IPS-NIHi7 (cell line): ENCODE data around the gene BAD.
A peak's percentile ranks its signal among the peaks of the same experiment; 100 is the strongest.
"Not testable (repeated sequence)": the region's sequence is repeated elsewhere in the genome, so short reads cannot be mapped to it uniquely, and the experiment has no call there.

ENCODE experiments used
- DNase-seq: peaks from one replicate; pipeline ENCODE4 v3.0.0; 2012; ENCODE audit warnings: mixed read lengths; ENCODE audit errors: extremely low spot score

Gene BAD

DNA sequence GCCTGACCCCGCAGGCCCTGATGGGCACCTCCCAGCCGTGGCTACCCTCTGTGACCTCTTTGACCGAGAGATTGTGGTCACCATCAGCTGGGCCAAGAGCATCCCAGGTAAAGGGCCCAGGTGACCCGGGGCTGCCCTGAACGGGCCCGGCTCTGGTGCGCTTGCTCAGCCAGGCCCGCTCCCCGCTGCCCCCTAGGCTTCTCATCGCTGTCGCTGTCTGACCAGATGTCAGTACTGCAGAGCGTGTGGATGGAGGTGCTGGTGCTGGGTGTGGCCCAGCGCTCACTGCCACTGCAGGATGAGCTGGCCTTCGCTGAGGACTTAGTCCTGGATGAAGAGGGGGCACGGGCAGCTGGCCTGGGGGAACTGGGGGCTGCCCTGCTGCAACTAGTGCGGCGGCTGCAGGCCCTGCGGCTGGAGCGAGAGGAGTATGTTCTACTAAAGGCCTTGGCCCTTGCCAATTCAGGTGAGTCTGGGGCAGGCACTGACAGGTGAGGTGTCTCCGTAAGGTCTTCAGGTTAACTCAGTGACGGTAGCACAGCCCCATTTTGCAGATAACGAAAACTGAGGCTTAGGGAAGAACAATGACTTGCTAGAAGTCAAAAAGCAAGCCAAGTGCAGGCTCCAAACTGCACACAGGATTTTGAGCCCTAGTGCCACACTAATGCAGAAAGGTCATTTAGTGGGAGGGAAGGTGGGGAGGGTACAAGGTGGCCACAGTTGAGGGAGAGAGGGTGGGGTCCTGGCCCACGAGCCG, 30.5 kb upstream of the BAD start:
- DNase-seq: no peak

DNA sequence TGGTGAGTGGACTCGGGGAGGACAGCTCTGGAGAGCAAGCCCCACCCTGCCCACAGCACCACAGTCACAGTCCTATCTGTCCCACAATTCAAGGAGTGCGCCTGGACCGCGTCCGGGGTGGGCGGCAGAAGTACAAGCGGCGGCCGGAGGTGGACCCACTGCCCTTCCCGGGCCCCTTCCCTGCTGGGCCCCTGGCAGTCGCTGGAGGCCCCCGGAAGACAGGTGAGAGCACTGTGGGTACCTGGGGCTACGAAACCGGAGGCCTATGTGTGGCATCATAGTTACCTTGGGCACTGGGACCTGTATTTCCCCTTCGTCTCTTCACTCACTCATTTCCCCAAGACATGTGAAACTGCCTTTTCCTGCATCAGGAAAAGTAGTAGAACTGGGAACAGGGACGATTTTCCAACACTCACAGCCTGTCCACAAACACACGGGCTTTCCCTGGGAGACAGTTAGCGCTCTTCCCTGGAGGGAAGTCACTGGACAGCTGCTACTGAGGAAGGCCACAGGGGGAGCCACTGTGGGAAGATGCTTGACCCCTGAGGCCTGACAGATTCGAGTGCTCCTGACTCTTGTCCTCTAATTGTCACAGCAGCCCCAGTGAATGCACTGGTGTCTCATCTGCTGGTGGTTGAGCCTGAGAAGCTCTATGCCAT, 29.8 kb upstream of the BAD start:
- no peak for DNase-seq

DNA sequence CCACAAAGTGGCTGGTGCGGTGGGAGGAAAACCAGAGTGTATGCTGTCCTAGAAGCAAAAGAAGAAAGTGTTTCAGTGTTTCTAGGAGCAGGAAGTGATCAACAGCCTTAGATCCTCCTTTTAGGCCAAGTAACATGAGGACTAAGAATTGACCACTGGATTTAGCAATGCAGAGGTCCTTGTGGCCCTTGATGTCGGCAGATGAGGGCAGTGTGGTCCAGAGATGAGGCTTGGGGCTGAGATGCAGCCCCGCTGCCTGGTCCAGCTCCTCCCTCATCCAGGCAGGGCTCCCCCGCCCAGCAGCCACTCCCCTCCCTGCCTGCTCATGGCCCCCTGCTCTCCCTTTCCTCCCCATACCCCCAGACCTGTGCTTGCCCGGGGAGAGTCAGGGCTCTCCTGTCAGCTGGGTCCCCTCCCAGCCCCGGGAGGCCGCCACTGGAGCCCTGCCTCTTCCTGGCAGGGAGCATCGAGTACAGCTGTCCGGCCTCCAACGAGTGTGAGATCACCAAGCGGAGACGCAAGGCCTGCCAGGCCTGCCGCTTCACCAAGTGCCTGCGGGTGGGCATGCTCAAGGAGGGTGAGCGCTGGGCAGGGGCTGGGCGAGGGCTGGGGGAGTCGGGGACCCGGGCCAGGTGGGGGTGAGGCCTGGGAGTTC, 29.2 kb upstream of the BAD start:
- no peak for DNase-seq

GRCh38 chr11:64312947-64313346, 28.5 kb upstream of the BAD start:
- no peak for DNase-seq

GRCh38 chr11:64307795-64308194, 23.3 kb upstream of the BAD start:
- DNase-seq: not testable (repeated sequence)

DNA sequence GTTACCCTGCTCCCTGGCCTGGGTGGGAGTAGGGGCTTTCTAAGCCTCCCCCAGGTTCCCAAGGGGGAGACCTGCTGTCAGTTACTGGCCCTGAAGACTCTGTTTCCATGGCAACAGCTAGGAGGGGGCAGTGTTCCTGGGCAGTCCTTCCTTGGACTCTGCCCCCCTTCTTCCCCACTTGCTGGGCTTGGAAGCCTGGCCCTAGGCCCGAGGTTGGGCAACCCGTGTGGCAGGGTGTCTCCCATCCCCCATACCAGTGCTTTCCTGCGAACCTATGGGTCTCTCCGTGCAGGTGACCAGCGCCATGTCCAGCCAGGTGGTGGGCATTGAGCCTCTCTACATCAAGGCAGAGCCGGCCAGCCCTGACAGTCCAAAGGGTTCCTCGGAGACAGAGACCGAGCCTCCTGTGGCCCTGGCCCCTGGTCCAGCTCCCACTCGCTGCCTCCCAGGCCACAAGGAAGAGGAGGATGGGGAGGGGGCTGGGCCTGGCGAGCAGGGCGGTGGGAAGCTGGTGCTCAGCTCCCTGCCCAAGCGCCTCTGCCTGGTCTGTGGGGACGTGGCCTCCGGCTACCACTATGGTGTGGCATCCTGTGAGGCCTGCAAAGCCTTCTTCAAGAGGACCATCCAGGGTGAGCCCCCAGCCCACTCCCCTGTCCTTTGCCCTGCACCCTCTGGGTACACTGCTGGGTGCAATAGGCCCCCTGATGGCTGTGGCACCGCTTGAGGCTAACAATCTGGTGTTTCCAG, 22.6 kb upstream of the BAD start:
- no peak for DNase-seq

- DNase-seq: no peak
Measured at GRCh38 chr11:64306563-64306875, 22.1 kb upstream of the BAD start.

DNA sequence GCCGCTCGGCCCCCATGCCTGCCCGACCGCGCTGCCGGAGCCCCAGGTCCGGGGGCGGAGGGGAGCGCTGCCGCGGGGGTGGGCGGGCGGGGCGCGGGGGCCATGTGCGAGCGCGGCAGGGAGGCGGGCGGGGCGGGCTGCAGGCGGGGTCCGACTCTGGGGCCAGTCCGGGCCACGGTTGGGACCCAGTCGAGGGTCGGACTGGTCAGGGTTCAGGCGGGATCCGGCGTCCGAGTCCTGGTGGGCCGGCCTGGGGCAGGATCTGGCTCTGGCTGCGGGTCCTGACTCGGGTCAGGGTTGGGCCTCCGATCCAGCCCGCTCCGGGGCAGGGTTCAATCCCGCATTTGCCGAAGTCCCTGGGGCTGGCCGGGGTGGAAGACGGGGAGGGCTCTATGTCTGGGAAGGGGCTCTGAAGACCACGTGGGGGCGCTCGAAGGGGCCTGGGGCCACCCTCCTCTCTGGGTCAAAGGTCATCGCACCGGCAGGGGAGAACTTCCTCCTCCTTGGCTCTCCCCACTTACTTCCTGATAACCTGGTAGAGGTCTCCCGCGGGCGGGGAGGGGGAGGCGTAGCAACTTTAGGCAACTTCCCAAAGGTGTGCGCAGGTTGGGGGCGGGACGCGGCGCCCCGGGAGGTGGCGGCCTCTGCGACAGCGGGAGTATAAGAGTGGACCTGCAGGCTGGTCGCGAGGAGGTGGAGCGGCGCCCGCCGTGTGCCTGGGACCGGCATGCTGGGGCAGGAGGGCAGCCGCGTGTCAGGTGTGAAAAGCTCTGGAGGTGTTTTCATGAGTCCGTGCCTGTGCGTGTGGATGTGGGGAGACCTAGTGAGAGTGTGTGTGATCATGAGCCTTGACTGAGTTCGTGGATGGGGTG, 21.5 kb upstream of the BAD start:
- peak; percentile 42 for DNase-seq

GRCh38 chr11:64305075-64305690, 20.7 kb upstream of the BAD start, which contains the start of gene ESRRA:
TSS of gene ESRRA (plus strand) at chr11:64305524. CDS start at chr11:64307180, 1,656 bp downstream.
- DNase-seq: peak; percentile 95

DNA sequence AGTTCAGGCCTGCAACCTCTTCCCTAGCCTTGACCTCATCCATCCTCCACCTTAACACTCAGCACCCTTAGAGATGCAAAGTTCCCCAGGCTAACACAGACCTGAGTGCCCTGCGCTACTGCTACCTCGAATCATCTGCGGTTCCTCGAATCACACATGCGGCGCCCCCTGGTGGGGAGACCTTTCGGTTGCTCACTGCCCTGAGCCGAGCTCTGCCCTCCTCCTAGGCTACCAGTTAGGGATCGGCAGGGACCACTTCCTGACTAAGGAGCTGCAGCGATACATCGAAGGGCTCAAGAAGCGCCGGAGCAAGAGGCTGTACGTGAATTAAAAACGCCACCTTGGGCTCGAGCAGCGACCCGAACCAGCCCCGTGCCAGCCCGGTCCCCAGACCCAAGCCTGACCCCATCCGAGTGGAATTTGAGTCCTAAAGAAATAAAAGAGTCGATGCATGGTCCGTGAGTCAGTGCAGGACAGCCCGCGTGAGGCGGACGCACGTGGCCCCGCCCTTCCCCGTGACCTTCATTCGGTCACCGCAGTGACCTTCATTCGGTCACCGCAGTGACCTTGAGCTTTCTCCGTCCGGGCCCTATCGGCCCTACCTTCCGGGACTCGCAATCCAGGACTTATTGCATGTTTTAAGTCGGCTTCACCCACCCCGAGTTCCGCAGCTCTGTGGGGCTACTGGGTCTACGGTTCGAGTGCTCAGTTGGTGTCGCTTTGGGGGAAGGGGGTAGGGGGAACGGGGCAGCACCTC, 20.0 kb upstream of the BAD start:
- peak; percentile 86 for DNase-seq

DNA sequence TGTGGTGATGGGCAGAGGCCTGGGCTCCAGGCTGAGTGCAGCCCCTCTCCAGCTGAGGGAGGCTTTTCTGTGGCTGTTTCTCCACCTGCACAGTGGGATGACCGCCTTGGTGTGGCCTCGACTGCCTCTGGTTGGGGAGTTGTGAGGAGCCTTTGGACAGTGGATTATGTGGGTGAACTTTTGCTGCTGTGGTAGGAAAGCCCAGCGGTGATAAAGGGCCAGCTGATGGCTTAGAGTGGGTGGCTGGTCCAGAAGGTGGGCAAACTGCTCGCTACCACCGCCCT, 19.5 kb upstream of the BAD start:
- no peak for DNase-seq

DNA sequence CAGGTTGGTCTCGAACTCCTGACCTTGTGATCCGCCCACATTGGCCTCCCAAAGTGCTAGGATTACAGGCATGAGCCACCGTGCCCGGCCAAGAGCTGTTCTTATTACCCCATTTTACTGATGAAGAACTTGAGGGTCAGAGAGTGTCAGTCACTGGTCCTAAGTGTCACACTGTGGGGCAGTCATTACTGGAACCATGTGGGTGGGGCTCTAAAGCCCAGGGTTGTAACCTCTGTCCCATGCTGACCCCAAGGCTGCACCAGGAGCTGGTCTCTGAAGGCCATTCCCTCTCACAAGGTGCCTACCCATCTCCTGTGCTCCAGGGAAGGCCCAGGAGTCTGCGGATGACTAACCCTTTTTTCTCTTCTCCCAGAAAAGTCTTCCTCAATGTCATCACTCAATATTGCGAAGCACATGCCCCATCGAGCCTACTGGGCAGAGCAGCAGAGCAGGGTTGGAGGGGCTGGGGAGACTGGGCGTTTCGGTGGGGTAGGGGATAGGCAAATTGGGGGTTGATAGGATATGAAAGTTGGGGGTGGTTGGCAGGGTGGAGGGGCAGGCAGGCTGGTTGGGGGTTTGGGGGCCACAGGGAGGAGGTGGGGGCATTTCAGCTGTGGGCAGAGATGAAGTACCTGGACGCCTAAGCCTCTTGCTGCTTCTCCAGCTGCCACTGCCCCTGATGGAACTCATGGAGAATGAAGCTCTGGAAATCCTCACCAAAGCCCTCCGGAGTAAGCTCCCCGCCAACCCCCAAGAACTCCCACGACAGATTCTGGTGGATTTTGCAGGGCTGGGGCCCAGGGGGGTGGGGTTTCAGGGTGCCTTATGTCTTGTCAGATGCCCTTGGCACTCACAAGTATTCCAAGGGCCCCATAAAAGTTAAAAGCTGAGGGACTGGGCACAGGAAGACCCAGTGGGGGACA, 18.9 kb upstream of the BAD start:
- no peak for DNase-seq

DNA sequence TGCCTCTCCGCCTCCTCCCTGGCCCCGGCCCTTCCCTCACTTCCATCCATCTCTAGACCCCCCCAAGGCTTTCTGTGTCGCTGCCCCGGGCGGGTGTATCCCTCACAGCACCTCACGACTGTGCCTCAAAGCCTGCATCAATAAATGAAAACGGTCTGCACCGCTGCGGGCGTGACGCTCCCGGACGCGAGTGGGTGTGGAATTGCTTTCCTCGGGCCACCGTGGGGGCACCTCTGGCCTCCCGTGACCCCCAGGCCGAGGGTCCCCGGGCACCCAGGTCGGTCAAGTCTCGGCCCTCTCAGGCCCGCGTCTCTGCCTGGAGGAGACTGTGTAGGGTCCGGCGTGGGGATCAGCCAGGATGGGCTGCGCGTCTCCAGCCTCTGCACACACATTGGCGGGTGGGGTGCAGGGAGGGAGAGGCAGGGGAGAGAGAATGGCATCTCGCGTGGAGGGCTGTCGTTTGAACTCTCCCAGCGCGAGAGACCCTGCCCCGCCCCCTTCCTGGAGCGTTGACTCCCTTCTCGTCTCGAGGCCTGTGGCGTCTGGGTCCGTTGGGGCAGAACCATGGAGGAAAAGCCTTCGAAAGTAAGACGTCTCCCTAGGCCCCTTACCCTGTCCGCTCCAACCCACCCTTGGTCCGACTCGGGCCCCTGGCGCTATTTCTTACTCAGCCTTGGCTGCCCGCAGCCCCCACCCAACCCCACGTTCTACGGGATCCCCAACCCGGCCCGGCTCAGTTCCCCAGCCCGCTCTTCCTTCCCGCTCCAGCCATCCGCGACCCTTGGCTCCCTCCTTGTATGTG, 15.6 kb upstream of the BAD start, which contains the start of gene CATSPERZ:
Gene CATSPERZ, plus strand, starts transcription at position 512 of the 802 bp plus-strand sequence. Its CDS starts 53 bp downstream, at position 565.
- DNase-seq: peak; percentile 46

GRCh38 chr11:64298966-64299846, 14.7 kb upstream of the BAD start:
- DNase-seq: no peak

- no peak for DNase-seq
Measured at GRCh38 chr11:64297699-64298358, 13.4 kb upstream of the BAD start.

DNA sequence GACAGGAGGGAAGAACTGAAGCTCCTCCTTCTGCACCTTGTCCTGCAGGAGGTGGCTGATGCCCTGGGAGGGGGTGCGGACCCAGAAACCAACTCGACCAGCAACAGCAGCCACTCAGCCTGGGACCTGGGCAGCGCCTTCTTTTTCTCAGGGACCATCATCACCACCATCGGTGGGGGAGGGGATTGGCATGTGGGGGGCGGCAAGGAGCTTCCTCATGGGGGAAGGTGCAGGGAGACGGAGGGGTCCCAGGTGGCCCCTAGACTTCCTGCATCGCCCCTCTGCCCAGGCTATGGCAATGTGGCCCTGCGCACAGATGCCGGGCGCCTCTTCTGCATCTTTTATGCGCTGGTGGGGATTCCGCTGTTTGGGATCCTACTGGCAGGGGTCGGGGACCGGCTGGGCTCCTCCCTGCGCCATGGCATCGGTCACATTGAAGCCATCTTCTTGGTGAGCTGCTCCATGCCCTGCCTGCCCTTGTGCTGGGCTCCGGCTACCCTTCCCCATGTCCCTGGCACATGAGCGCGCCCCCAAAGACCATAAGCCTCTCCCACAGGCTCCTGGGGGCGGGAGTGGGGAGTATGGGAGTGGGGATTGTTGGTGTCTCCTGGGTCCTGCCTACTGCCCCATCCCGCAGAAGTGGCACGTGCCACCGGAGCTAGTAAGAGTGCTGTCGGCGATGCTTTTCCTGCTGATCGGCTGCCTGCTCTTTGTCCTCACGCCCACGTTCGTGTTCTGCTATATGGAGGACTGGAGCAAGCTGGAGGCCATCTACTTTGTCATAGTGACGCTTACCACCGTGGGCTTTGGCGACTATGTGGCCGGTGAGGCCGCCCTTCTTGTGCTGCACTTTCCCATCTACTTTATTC, 12.6 kb upstream of the BAD start:
- no peak for DNase-seq
